HG03460 (cell line): ENCODE measurements around the gene ALDH1A1.

Source experiments
- ATAC-seq: cut with Tn5 transposase; IDR thresholded peaks from one replicate; pipeline ENCODE4 v1.9.1; 2021; ENCODE audit not compliant: unreplicated experiment

Gene ALDH1A1

GRCh38 chr9:72919246-72919945, 33.5 kb downstream of the ALDH1A1 start:
- no peak for ATAC-seq

GRCh38 chr9:72917892-72918509, 34.9 kb downstream of the ALDH1A1 start:
- ATAC-seq = no peak

GRCh38 chr9:72915659-72916058, 37.2 kb downstream of the ALDH1A1 start:
- ATAC-seq = no peak

GRCh38 chr9:72914750-72915149, 38.1 kb downstream of the ALDH1A1 start:
- no peak for ATAC-seq

GRCh38 chr9:72913382-72914009, 39.4 kb downstream of the ALDH1A1 start:
- ATAC-seq = no peak

- ATAC-seq = no peak
These were observed 40.1 kb downstream of the ALDH1A1 start for GRCh38 chr9:72912476-72913381.

GRCh38 chr9:72911816-72912215, 41.0 kb downstream of the ALDH1A1 start:
- ATAC-seq = no peak

GRCh38 chr9:72911247-72911775, 41.5 kb downstream of the ALDH1A1 start:
- ATAC-seq = no peak

- ATAC-seq = no peak
These were observed 43.4 kb downstream of the ALDH1A1 start for GRCh38 chr9:72909428-72909827.

- ATAC-seq = no peak
These were observed 45.4 kb downstream of the ALDH1A1 start for GRCh38 chr9:72907421-72907820.

GRCh38 chr9:72906810-72907209, 46.0 kb downstream of the ALDH1A1 start:
- ATAC-seq = no peak

GRCh38 chr9:72905514-72906480, 47.1 kb downstream of the ALDH1A1 start:
- no peak for ATAC-seq

GRCh38 chr9:72904267-72905093, 48.4 kb downstream of the ALDH1A1 start:
- no peak for ATAC-seq

GRCh38 chr9:72903103-72903502, 49.8 kb downstream of the ALDH1A1 start:
- ATAC-seq = no peak

GRCh38 chr9:72902268-72902667, 50.6 kb downstream of the ALDH1A1 start:
- no peak for ATAC-seq

GRCh38 chr9:72899734-72900477, 52.9 kb downstream of the ALDH1A1 start:
- no peak for ATAC-seq

- no peak for ATAC-seq
These were observed 53.8 kb downstream of the ALDH1A1 start for GRCh38 chr9:72898784-72899733.
